T-helper 2 cell (primary cell): ENCODE results near the gene PSD4.

Experiments
- DNase-seq, 5 experiments: peaks; one replicate each; pipeline versions ENCODE4 v3.0.0 to v3.0.0-alpha.2; 2012 to 2022

The PSD4 gene

GRCh38 chr2:113224647-113225236 lies 51.0 kb downstream of the PSD4 start:
- DNase-seq, result no peak

- no peak for DNase-seq
Observed at GRCh38 chr2:113225263-113226259, 51.8 kb downstream of the PSD4 start.

- DNase-seq, result no peak
Observed at GRCh38 chr2:113226462-113226861, 52.7 kb downstream of the PSD4 start.

GRCh38 chr2:113227290-113227689 lies 53.5 kb downstream of the PSD4 start:
- DNase-seq, result no peak

GRCh38 chr2:113227698-113228097 lies 53.9 kb downstream of the PSD4 start:
- DNase-seq, result peak in 1 of 5 experiments; percentile 55

- DNase-seq, result no peak
Observed at GRCh38 chr2:113228351-113228750, 54.6 kb downstream of the PSD4 start.

- DNase-seq, result no peak
Observed at GRCh38 chr2:113228991-113229716, 55.4 kb downstream of the PSD4 start.

GRCh38 chr2:113229795-113230194 lies 56.0 kb downstream of the PSD4 start:
- no peak for DNase-seq

- DNase-seq, result no peak
Observed at GRCh38 chr2:113230531-113230930, 56.8 kb downstream of the PSD4 start.

- DNase-seq, result no peak
Observed at GRCh38 chr2:113231064-113231463, 57.3 kb downstream of the PSD4 start.

- DNase-seq, result no peak
Observed at GRCh38 chr2:113232123-113232522, 58.4 kb downstream of the PSD4 start.

- DNase-seq, result no peak
Observed at GRCh38 chr2:113232740-113233139, 59.0 kb downstream of the PSD4 start.

GRCh38 chr2:113233593-113234550 lies 60.1 kb downstream of the PSD4 start:
- DNase-seq, result peak in 1 of 5 experiments; percentile 17

GRCh38 chr2:113234721-113235346 lies 61.1 kb downstream of the PSD4 start:
- DNase-seq, result no peak

- DNase-seq, result peak in 4 of 5 experiments; percentile 28 to 80 (median 54)
Observed at GRCh38 chr2:113235347-113236226, 61.8 kb downstream of the PSD4 start.

- no peak for DNase-seq
Observed at GRCh38 chr2:113236367-113237159, 62.8 kb downstream of the PSD4 start.

- no peak for DNase-seq
Observed at GRCh38 chr2:113237604-113238160, 63.9 kb downstream of the PSD4 start.

GRCh38 chr2:113238871-113239839 lies 65.4 kb downstream of the PSD4 start:
- no peak for DNase-seq
